ENCODE data around the gene CDK8. TPM values are rescaled to one million over a fixed set of nuclear protein-coding genes. Genes with fewer than 3 reads are reported as not detected.
A peak's percentile ranks its signal among the peaks of the same experiment; 100 is the strongest.

Gene CDK8
- total and polyA plus RNA-seq, 8 donors: 9.4 to 48.4 (median 13.1) TPM

DNA sequence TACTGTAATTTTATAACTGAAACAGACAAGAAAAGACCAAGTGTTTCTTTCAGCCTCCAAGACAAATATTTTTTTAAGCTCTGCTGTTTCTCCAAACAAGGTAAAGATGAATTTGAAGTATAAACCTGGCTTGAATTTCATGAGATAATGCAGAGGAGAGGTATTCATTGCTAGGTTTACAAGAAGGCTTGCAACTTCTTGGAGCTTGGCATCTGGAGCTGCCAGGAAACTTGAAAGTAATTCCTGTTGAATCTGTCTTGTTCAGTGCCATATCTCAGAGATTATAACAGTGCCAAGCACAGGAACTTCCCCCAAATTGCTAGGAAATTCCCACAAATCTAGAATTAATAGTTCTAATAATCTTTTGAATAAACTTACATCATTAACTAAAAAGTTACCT, 70.9 kb downstream of the CDK8 start:
- Histone ChIP-seq H3K9me3 (no peaks in the 10 kb centered on the region), H3K27me3 (no peaks in the 10 kb centered on the region), H3K4me3 (no peak overlapping the region), H3K4me1 (peaks cover 0 to 30% (median 20%) of the 10 kb centered on the region in 4 donors), H3K27ac (no peak overlapping the region), H3K36me3 (no peaks in the 10 kb centered on the region)
- TF ChIP-seq EP300 (IDR thresholded peaks at IDR 0.05): no peak
- TF ChIP-seq, protein P1, sequence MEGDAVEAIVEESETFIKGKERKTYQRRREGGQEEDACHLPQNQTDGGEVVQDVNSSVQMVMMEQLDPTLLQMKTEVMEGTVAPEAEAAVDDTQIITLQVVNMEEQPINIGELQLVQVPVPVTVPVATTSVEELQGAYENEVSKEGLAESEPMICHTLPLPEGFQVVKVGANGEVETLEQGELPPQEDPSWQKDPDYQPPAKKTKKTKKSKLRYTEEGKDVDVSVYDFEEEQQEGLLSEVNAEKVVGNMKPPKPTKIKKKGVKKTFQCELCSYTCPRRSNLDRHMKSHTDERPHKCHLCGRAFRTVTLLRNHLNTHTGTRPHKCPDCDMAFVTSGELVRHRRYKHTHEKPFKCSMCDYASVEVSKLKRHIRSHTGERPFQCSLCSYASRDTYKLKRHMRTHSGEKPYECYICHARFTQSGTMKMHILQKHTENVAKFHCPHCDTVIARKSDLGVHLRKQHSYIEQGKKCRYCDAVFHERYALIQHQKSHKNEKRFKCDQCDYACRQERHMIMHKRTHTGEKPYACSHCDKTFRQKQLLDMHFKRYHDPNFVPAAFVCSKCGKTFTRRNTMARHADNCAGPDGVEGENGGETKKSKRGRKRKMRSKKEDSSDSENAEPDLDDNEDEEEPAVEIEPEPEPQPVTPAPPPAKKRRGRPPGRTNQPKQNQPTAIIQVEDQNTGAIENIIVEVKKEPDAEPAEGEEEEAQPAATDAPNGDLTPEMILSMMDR (IDR thresholded peaks at IDR 0.05): no peak
- TF ChIP-seq POLR2A (IDR thresholded peaks at IDR 0.05): no peak
- TF ChIP-seq POLR2AphosphoS5 (IDR thresholded peaks at IDR 0.05): no peak
- intact Hi-C loops (cut with DNase I; ENCODE audit: low total_unique reads): no loop called here
- DNase-seq: peak in 1 of 2 donors; percentile 29

- Histone ChIP-seq H3K4me3 (no peak overlapping the region), H3K9me3 (no peaks in the 10 kb centered on the region), H3K36me3 (no peaks in the 10 kb centered on the region), H3K27ac (no peak overlapping the region), H3K27me3 (no peaks in the 10 kb centered on the region), H3K4me1 (peaks cover 0 to 27% (median 17%) of the 10 kb centered on the region in 4 donors)
- DNase-seq: no peak
- 37 to 66% (median 54%) methylated on average over 1 of the region's 1 CpG for WGBS, 5 donors
- TF ChIP-seq EP300 (IDR thresholded peaks at IDR 0.05) (no peak), POLR2A (IDR thresholded peaks at IDR 0.05) (no peak), POLR2AphosphoS5 (IDR thresholded peaks at IDR 0.05) (no peak)
- TF ChIP-seq, protein P1 (IDR thresholded peaks at IDR 0.05): no peak
- intact Hi-C loops (cut with DNase I; ENCODE audit: low total_unique reads): no loop called here
These were observed 71.9 kb downstream of the CDK8 start for GRCh38 chr13:26325876-26326275.

GRCh38 chr13:26326562-26326961, 72.6 kb downstream of the CDK8 start:
- no peaks in the 10 kb centered on the region for H3K27me3 ChIP-seq

GRCh38 chr13:26327940-26328725, 74.2 kb downstream of the CDK8 start:
- H3K27ac ChIP-seq: no peak overlapping the region
- WGBS, 5 donors: 48 to 65% (median 53%) methylated on average over 1 of the region's 1 CpG
- intact Hi-C loops (cut with DNase I; ENCODE audit: low total_unique reads): no loop called here

More at GRCh38 chr13:26326562-26326961, 72.6 kb downstream of the CDK8 start:
- intact Hi-C loops (cut with DNase I; ENCODE audit: low total_unique reads): no loop called here
- TF ChIP-seq EP300 (IDR thresholded peaks at IDR 0.05): no peak
- no peak for TF ChIP-seq POLR2AphosphoS5 (IDR thresholded peaks at IDR 0.05)
- no peak for TF ChIP-seq POLR2A (IDR thresholded peaks at IDR 0.05)
- TF ChIP-seq, protein P1 (IDR thresholded peaks at IDR 0.05): no peak
- WGBS, 5 donors: 78 to 88% (median 83%) methylated on average over 2 of the region's 2 CpGs
- H3K4me1 ChIP-seq: peaks cover 0 to 27% (median 16%) of the 10 kb centered on the region in 4 donors
- H3K27ac ChIP-seq: no peak overlapping the region
- no peak overlapping the region for H3K4me3 ChIP-seq
- no peaks in the 10 kb centered on the region for H3K9me3 ChIP-seq
- no peak for DNase-seq
- no peaks in the 10 kb centered on the region for H3K36me3 ChIP-seq

More at GRCh38 chr13:26327940-26328725, 74.2 kb downstream of the CDK8 start:
- H3K9me3 ChIP-seq: no peaks in the 10 kb centered on the region
- no peaks in the 10 kb centered on the region for H3K36me3 ChIP-seq
- peaks cover 0 to 27% (median 16%) of the 10 kb centered on the region in 4 donors for H3K4me1 ChIP-seq
- DNase-seq: no peak
- H3K4me3 ChIP-seq: no peak overlapping the region
- no peak for TF ChIP-seq POLR2AphosphoS5 (IDR thresholded peaks at IDR 0.05)
- TF ChIP-seq POLR2A (IDR thresholded peaks at IDR 0.05): no peak
- TF ChIP-seq, protein P1 (IDR thresholded peaks at IDR 0.05): no peak
- no peak for TF ChIP-seq EP300 (IDR thresholded peaks at IDR 0.05)
- H3K27me3 ChIP-seq: no peaks in the 10 kb centered on the region
